Thymus (tissue), 11 donors: ENCODE results near the gene FOXD1. TPM values are rescaled to one million over a fixed set of nuclear protein-coding genes. Genes with fewer than 3 reads are reported as not detected.

Source experiments
- DNase-seq, 9 donors: peaks; one replicate each; pipeline ENCODE4 v3.0.0-alpha.2; 2013; ENCODE audit warnings: low spot score in 9 of 9, low read depth in 6 of 9, missing footprints in 1 of 9
- H3K27ac ChIP-seq, 2 donors: one replicate each; pipeline ENCODE4 v1.5.1; 2013; ENCODE audit warnings: control low read depth in 1 of 2, low read depth in 1 of 2, low read length in 1 of 2, mild to moderate bottlenecking in 1 of 2, moderate library complexity in 1 of 2
- H3K27me3 ChIP-seq, 2 donors: one replicate each; pipeline ENCODE4 v1.5.1; 2013; ENCODE audit warnings: low read length in 1 of 2; ENCODE audit not compliant: control insufficient read depth in 2 of 2, insufficient read depth in 1 of 2
- H3K36me3 ChIP-seq, 2 donors: one replicate each; pipeline ENCODE4 v1.5.1; 2013; ENCODE audit warnings: low read length in 1 of 2, mild to moderate bottlenecking in 1 of 2, moderate library complexity in 1 of 2; ENCODE audit not compliant: control insufficient read depth in 2 of 2, insufficient read depth in 2 of 2
- H3K4me1 ChIP-seq, 2 donors: one replicate each; pipeline ENCODE4 v1.5.1; 2013; ENCODE audit warnings: low read length in 2 of 2; ENCODE audit not compliant: control insufficient read depth in 2 of 2, insufficient read depth in 2 of 2
- H3K4me3 ChIP-seq, 2 donors: one replicate each; pipeline ENCODE4 v1.5.1; 2013; ENCODE audit warnings: low read length in 2 of 2, control low read depth in 1 of 2, mild to moderate bottlenecking in 1 of 2
- H3K9me3 ChIP-seq, 2 donors: one replicate each; pipeline ENCODE4 v1.5.1; 2013; ENCODE audit warnings: low read length in 1 of 2, mild to moderate bottlenecking in 1 of 2; ENCODE audit not compliant: control insufficient read depth in 2 of 2, insufficient read depth in 1 of 2
- WGBS: extraction: QIAGEN DNeasy Blood & Tissue Kit; methylation state at CpG from one replicate; pipeline ENCODE4 v1.1.7; 2013; 5-methylcytosine and 5-hydroxymethylcytosine counted together
- polyA plus RNA-seq: library from polyadenylated mRNA; stranded (reverse); fragments of 200-250 nt; gene quantifications from one replicate; pipeline ENCODE4 v1.2.3, GENCODE V29; 2013
- total RNA-seq: library from RNA; stranded (reverse); fragments of 120-200 nt; gene quantifications from one replicate; pipeline ENCODE4 v1.2.4, GENCODE V29; 2013
- donor health status: healthy.

The FOXD1 gene
- total and polyA plus RNA-seq, 2 donors, result 0.05 to 0.23 TPM

- 15% methylated on average over 43 of the region's 43 CpGs for WGBS
- H3K27me3 ChIP-seq, result peaks cover 75 to 93% of the 10 kb centered on the region in 2 donors
Observed at GRCh38 chr5:73444499-73445438, 3.8 kb downstream of the FOXD1 start.

DNA sequence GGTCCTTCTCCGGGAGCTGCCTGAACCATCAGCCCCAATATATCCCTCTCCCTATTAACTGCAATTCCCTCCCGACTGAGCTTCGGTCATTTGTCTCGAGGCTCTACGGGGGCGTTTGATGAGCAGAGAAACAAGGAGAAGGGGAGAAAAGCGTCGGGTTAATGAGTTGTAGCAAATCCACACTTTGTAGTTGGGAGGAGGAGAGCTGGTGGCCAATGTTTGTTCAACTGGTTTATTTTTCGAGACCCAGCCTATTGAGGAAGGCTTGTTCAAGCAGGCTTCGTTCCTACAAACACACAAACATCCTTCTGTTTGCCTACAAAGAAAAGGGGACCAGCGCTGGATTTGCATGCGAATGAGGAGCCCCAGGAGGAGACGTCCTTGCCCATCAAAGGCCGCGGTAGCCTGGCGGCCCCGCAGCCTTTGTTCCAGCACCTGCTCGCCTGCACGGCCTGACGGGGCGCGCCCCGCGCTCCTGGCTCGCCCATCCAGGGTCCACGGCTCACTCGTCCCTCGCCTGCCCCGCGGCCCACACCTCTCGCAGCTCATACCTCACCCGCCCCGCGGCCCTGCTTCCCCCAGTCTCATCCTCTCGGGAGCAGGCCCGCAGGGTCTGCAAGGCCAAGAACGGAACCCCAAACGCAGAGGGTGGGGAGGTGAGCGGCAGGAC lies 4.6 kb downstream of the FOXD1 start:
- DNase-seq, result no peak
- peaks cover 9 to 12% of the 10 kb centered on the region in 2 donors for H3K4me1 ChIP-seq
- 10% methylated on average over 39 of the region's 39 CpGs for WGBS
- H3K36me3 ChIP-seq, result no peaks in the 10 kb centered on the region
- no peak overlapping the region for H3K27ac ChIP-seq
- H3K9me3 ChIP-seq, result peaks cover 2 to 10% of the 10 kb centered on the region in 2 donors
- no peak overlapping the region for H3K4me3 ChIP-seq
- H3K27me3 ChIP-seq, result peaks cover 68 to 93% of the 10 kb centered on the region in 2 donors

More at GRCh38 chr5:73444499-73445438, 3.8 kb downstream of the FOXD1 start:
- no peak overlapping the region for H3K27ac ChIP-seq
- peaks cover 10 to 12% of the 10 kb centered on the region in 2 donors for H3K4me1 ChIP-seq
- no peak overlapping the region for H3K4me3 ChIP-seq
- no peaks in the 10 kb centered on the region for H3K36me3 ChIP-seq
- H3K9me3 ChIP-seq, result peaks cover 2 to 10% of the 10 kb centered on the region in 2 donors
- no peak for DNase-seq

DNA sequence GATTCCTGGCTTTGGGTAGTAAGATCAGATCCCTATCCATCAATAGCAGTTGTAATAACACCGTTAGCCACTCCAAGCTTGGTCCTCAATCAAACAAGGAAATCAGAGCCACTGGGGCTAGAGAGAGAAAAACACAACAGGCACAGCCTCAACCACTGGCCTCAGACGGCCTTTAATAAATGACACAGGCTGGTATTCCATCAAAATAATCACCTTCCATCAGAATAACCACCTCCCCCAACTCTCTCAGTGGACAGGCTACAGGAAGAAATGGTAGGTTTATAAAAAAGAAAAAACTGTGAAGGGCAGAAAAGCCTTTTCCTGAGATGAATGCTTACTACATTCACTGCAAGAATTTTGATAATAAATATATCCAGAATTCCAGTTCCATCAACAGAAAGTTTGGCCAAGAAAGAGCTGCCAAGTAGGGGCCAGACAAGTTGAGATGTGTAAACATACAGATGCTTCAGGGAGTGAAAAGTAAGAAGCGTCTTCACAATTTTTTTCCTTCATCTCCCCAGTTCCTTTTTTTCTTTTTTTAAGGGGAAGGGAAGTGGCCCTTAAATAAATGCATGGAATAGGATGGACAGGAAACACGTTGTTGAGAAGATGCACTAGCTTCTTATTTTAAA lies 5.5 kb downstream of the FOXD1 start:
- WGBS, result 10% methylated on average over 4 of the region's 4 CpGs
- Histone ChIP-seq H3K9me3 (peaks cover 2 to 4% of the 10 kb centered on the region in 2 donors), H3K27ac (no peak overlapping the region), H3K27me3 (peaks cover 68 to 94% of the 10 kb centered on the region in 2 donors), H3K36me3 (no peaks in the 10 kb centered on the region), H3K4me1 (peaks cover 4 to 9% of the 10 kb centered on the region in 2 donors), H3K4me3 (no peak overlapping the region)
- no peak for DNase-seq

GRCh38 chr5:73442231-73442811 lies 6.3 kb downstream of the FOXD1 start:
- Histone ChIP-seq H3K9me3 (peaks cover 2 to 4% of the 10 kb centered on the region in 2 donors), H3K27ac (no peak overlapping the region), H3K4me3 (no peak overlapping the region), H3K27me3 (peaks cover 68 to 95% of the 10 kb centered on the region in 2 donors), H3K36me3 (no peaks in the 10 kb centered on the region), H3K4me1 (peaks cover 4 to 8% of the 10 kb centered on the region in 2 donors)
- DNase-seq, result no peak
- WGBS, result 13% methylated on average over 7 of the region's 7 CpGs

GRCh38 chr5:73441378-73441777 lies 7.2 kb downstream of the FOXD1 start:
- DNase-seq, result no peak
- no peaks in the 10 kb centered on the region for H3K36me3 ChIP-seq
- H3K4me3 ChIP-seq, result no peak overlapping the region
- H3K27me3 ChIP-seq, result peaks cover 68 to 99% of the 10 kb centered on the region in 2 donors
- no peak overlapping the region for H3K27ac ChIP-seq
- no peaks in the 10 kb centered on the region for H3K4me1 ChIP-seq
- peaks cover 2 to 4% of the 10 kb centered on the region in 2 donors for H3K9me3 ChIP-seq

DNA sequence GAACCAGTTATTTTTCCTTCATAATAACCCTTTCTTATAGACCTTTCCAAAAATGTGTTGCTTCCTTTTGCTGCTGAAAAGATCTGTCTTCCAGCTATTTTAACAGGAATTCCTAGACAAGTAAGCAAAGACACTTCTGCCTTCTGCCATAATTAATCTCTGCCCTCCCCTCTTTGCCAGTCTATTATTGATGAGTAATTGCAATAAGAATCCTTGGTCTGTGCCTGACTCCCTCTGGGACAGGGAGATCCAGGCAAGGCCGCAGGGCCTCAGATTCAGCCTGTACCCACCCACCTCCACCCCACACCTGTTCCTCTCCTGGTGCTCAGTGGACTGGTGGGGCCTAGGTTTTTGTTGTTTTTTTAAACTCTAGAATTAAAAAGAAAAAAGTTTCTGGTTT lies 8.3 kb downstream of the FOXD1 start:
- H3K9me3 ChIP-seq, result peaks cover 3 to 4% of the 10 kb centered on the region in 2 donors
- H3K27ac ChIP-seq, result no peak overlapping the region
- no peaks in the 10 kb centered on the region for H3K36me3 ChIP-seq
- H3K4me3 ChIP-seq, result no peak overlapping the region
- 41% methylated on average over 1 of the region's 1 CpG for WGBS
- no peak for DNase-seq
- peaks cover 77 to 99% of the 10 kb centered on the region in 2 donors for H3K27me3 ChIP-seq
- no peaks in the 10 kb centered on the region for H3K4me1 ChIP-seq

DNA sequence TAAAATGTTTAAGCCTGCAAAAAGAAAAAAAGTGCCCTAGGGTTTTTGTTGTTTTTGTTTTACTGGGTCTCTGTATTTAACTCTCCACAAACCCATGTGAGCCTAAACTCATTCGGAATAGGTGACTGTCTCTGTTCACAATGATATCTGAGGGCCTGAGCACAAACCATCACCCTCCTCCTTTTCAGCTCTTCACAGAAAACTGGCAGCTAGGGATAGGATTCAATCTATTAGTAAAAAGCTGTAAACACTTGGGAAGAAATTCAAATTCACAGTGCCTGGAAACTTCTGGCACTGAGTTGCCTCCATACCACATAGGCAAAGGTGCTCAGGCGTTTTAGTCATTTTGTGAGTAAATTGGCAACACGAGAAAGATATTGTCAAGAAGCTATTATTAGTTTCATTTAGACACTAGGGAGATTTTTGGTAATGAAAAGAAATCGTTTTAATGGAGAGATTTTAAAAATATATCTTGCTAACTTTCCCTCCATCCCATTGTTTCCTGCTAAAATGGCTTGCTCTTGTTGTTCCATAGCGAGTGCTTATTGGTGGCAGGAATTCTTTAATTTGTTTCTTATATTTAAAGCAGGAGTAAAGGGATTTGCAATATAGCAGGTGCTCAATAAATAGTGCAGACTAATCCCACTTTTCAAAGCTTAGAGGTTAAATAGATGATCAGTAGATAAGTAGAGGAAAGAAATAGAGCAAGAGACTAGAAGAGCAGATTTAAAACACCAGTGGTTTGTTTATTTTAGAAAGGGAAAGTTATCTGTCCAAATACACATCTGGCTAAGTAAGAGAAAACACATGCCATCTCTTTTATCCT lies 9.7 kb downstream of the FOXD1 start:
- no peak for DNase-seq
- H3K4me1 ChIP-seq, result no peaks in the 10 kb centered on the region
- H3K4me3 ChIP-seq, result no peak overlapping the region
- WGBS, result 7% methylated on average over 5 of the region's 5 CpGs
- no peaks in the 10 kb centered on the region for H3K36me3 ChIP-seq
- peaks cover 1 to 4% of the 10 kb centered on the region in 2 donors for H3K9me3 ChIP-seq
- no peak overlapping the region for H3K27ac ChIP-seq
- peaks cover 73 to 99% of the 10 kb centered on the region in 2 donors for H3K27me3 ChIP-seq
